HepG2 (cell line): ENCODE measurements around the gene ETV6. TPM values are rescaled to one million over a fixed set of nuclear protein-coding genes. Genes with fewer than 3 reads are reported as not detected.

Source experiments
- ATAC-seq: fragments of 200-7000 bp; cut with Tn5 transposase; 3 replicates; pipeline ENCODE4 v1.9.1; 2020; ENCODE audit warnings: mild to moderate bottlenecking, moderate library complexity
- BruUV-seq: library from RNA; stranded (reverse); fragments of 400-500 nt; replicated peaks from 2 replicates; lab custom pipeline; 2021; lab: Mats Ljungman, UMichigan
- CTCF ChIA-PET: fragments of 300-600 bp; formaldehyde crosslinking; extraction: SDS; loops from one replicate; lab custom pipeline; 2021; ENCODE audit warnings: low total read pairs, inconsistent platforms, low intra/inter-chr PET ratio; lab: Yijun Ruan, JAX
- POLR2A ChIA-PET: fragments of 350-600 bp; sonication (Branson Sonifier 250); formaldehyde crosslinking; loops from one replicate; lab custom pipeline; 2020; ENCODE audit warnings: antibody characterized with exemption, inconsistent platforms; lab: Yijun Ruan, JAX
- DNase-seq: peaks from one replicate; pipeline ENCODE4 v3.0.0-alpha.2; 2015; ENCODE audit warnings: low spot score
- FAIRE-seq: peaks from 3 replicates; lab custom pipeline; 2011; peaks lifted over from hg19 to GRCh38; lab: Jason Lieb, UNC
- H2AFZ ChIP-seq: one replicate; pipeline ENCODE4 v1.6.1; 2011; ENCODE audit warnings: low read length, inconsistent platforms
- H3K27ac ChIP-seq: fragments of 300-600 bp; 3 replicates; pipeline ENCODE4 v1.8.0; 2011; ENCODE audit warnings: mixed run types, mild to moderate bottlenecking, mixed read lengths, low read length, inconsistent platforms; ENCODE audit not compliant: insufficient read depth; ENCODE audit errors: extremely low read length
- H3K27me3 ChIP-seq, 2 experiments: fragments of 200-600 bp in 1 of 2; 2 replicates in 1 of 2; 3 replicates in 1 of 2; pipeline versions ENCODE4 v1.6.0 to v1.8.0; 2011; ENCODE audit warnings: low read length in 2 of 2, mild to moderate bottlenecking in 2 of 2, moderate library complexity in 2 of 2, inconsistent platforms in 1 of 2; ENCODE audit not compliant: insufficient read depth in 2 of 2, control insufficient read depth in 1 of 2
- H3K36me3 ChIP-seq, 2 experiments: fragments of 200-600 bp in 1 of 2; replicated peaks in 1 of 2; 2 replicates in 1 of 2; 3 replicates in 1 of 2; pipeline versions ENCODE4 v1.5.1 to v1.8.0; 2011; ENCODE audit warnings: low read length in 2 of 2, inconsistent platforms in 1 of 2; ENCODE audit not compliant: insufficient read depth in 2 of 2, control insufficient read depth in 1 of 2
- H3K4me1 ChIP-seq: 2 replicates; pipeline ENCODE4 v1.5.1; 2012; ENCODE audit warnings: low read length, inconsistent platforms; ENCODE audit not compliant: insufficient read depth
- H3K4me2 ChIP-seq: 2 replicates; pipeline ENCODE4 v1.6.0; 2011; ENCODE audit warnings: low read depth, low read length, inconsistent platforms
- H3K4me3 ChIP-seq, 3 experiments: fragments of 200-600 bp in 1 of 3; sonication (generic), shearing (Covaris generic) in 1 of 3; replicated peaks in 1 of 3; 2 replicates each; pipeline ENCODE4 v1.5.1; 2011 to 2016; ENCODE audit warnings: low read length in 3 of 3, inconsistent platforms in 2 of 3, low read depth in 2 of 3, mild to moderate bottlenecking in 2 of 3, control low read depth in 1 of 3, mixed read lengths in 1 of 3; ENCODE audit not compliant: insufficient read depth in 1 of 3
- H3K79me2 ChIP-seq: one replicate; pipeline ENCODE4 v1.6.1; 2011; ENCODE audit warnings: low read length, inconsistent platforms; ENCODE audit not compliant: insufficient read depth
- H3K9ac ChIP-seq: 2 replicates; pipeline ENCODE4 v1.6.0; 2011; ENCODE audit warnings: mild to moderate bottlenecking, low read depth, low read length, inconsistent platforms; ENCODE audit not compliant: insufficient read depth
- H3K9me3 ChIP-seq: 2 replicates; pipeline ENCODE4 v1.5.1; 2012; ENCODE audit warnings: mild to moderate bottlenecking, low read length
- H4K20me1 ChIP-seq: 2 replicates; pipeline ENCODE4 v1.6.0; 2011; ENCODE audit warnings: inconsistent platforms, mild to moderate bottlenecking, low read length, moderate library complexity; ENCODE audit not compliant: insufficient read depth
- ASH2L ChIP-seq: fragments of 300-600, 200-600 bp; sonication (generic); IDR thresholded peaks from 2 replicates; pipeline ENCODE4 v1.7.0; 2017; ENCODE audit warnings: low read depth, mild to moderate bottlenecking, moderate library complexity, mixed read lengths, low read length; ENCODE audit not compliant: insufficient read length
- MEF2D ChIP-seq: sonication (generic); formaldehyde crosslinking; IDR thresholded peaks from 2 replicates; pipeline ENCODE4 v1.5.1; 2020; ENCODE audit warnings: mild to moderate bottlenecking, missing genetic modification reagents
- MTF2 ChIP-seq: sonication (generic); formaldehyde crosslinking; IDR thresholded peaks from 2 replicates; pipeline ENCODE4 v1.5.0; 2020; ENCODE audit warnings: missing genetic modification reagents, borderline replicate concordance
- PLRG1 ChIP-seq: fragments of 450-650 bp; conservative IDR thresholded peaks from 2 replicates; pipeline ENCODE4 v1.6.1; 2016
- PPARG ChIP-seq: conservative IDR thresholded peaks from 2 replicates; pipeline ENCODE4 v1.6.1; 2016; ENCODE audit warnings: missing biosample characterization, missing genetic modification reagents
- SMARCE1 ChIP-seq: fragments of 450-650 bp; IDR thresholded peaks from 2 replicates; pipeline ENCODE4 v1.6.1; 2017; ENCODE audit warnings: borderline replicate concordance
- SP5 ChIP-seq: IDR thresholded peaks from 2 replicates; pipeline ENCODE4 v1.6.1; 2016; ENCODE audit warnings: low read depth, borderline replicate concordance
- SSRP1 ChIP-seq: IDR thresholded peaks from 2 replicates; pipeline ENCODE4 v1.6.1; 2016; ENCODE audit warnings: control low read depth
- ZBTB37 ChIP-seq: sonication (generic); formaldehyde crosslinking; IDR thresholded peaks from 2 replicates; pipeline ENCODE4 v1.4.0; 2020; ENCODE audit warnings: mild to moderate bottlenecking, missing genetic modification reagents
- ZFP36 ChIP-seq: fragments of 150-350 bp; IDR thresholded peaks from 2 replicates; pipeline ENCODE4 v1.6.1; 2018; ENCODE audit warnings: borderline replicate concordance, low read length, low read depth; ENCODE audit not compliant: partially characterized antibody
- ZFP37 ChIP-seq: sonication (generic); formaldehyde crosslinking; IDR thresholded peaks from 2 replicates; pipeline ENCODE4 v1.4.0; 2020; ENCODE audit warnings: missing genetic modification reagents, borderline replicate concordance
- WGBS: methylation state at CpG from one replicate; pipeline ENCODE4 v1.1.6; 2017; ENCODE audit warnings: low lambda C conversion rate; 5-methylcytosine and 5-hydroxymethylcytosine counted together
- in situ Hi-C: cut with HindIII; loops from 2 replicates; pipeline ENCODE4 v1.10.0; 2017; ENCODE audit warnings: low pct_unique_long_range_greater_than_20kb; ENCODE audit not compliant: extremely low pct_ligation_motif_present
- intact Hi-C: fragments of 100-400 bp; cut with micrococcal nuclease; formaldehyde crosslinking; loops from one replicate; pipeline ENCODE4 v1.10.0; 2022; ENCODE audit not compliant: unreplicated experiment
- polyA plus RNA-seq, 8 experiments: library from polyadenylated mRNA; depleted of rRNA in 3 of 8; stranded (reverse) in 7 of 8; unstranded in 1 of 8; fragments of >200 nt; fragmentation: Illumina TruSeq in 4 of 8; extraction: Trizol in 4 of 8; gene quantifications; 2 replicates each; pipeline versions ENCODE4 v1.2.1 to v1.2.3, GENCODE V29; 2011 to 2016; ENCODE audit warnings: low read depth in 4 of 8, missing spikeins in 1 of 8, mixed read lengths in 1 of 8; ENCODE audit not compliant: insufficient read depth in 1 of 8
- total RNA-seq, 5 experiments: library from RNA; depleted of rRNA; stranded (reverse); fragments of >200 nt; fragmentation: Illumina TruSeq; extraction: Trizol; gene quantifications; 2 replicates each; pipeline ENCODE4 v1.2.3, GENCODE V29; 2016; ENCODE audit warnings: low read depth in 1 of 5
- TF ChIP-seq, protein P1 (sequence below): sonication (generic); formaldehyde crosslinking; IDR thresholded peaks from 2 replicates; pipeline ENCODE4 v1.8.1; 2023; ENCODE audit warnings: mild to moderate bottlenecking, inconsistent platforms, moderate library complexity, missing genetic modification reagents, borderline replicate concordance
- TF ChIP-seq, protein P2 (sequence below): sonication (generic); formaldehyde crosslinking; IDR thresholded peaks from 2 replicates; pipeline ENCODE4 v1.4.0; 2020; ENCODE audit warnings: missing genetic modification reagents, borderline replicate concordance

ETV6 gene
- total and polyA plus RNA-seq, 2 of the 13 experiments (the other 11 are each of a cell fraction or from before 2014, with no cell fraction given): 2.2 to 3.0 TPM

DNA sequence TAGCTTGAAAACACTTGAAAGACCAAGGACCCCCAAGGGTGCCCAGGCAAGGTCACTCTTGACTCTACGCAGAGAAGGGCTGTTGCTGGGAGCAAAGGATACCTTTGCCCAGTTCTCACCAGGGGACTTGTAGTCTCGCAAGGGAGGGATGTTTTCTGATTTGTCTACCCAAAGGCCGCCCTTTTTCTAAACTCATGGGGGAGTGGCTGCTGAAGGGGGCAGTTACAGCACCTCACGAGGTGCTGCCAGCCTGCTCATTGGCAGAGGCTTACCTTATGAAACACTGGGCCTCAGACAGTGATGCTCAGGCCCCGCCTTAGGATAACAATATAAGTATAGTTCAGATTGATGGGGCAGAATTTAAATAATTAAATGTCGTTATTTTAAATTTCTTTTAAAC, 107.0 kb downstream of the ETV6 start:
- CTCF ChIA-PET: no interaction called here
- no peak for FAIRE-seq
- TF ChIP-seq ASH2L (no peak), PLRG1 (no peak), ZFP36 (no peak), ZFP37 (CRISPR knock-in tag) (no peak), MEF2D (no peak), PPARG (CRISPR knock-in tag) (no peak), SMARCE1 (no peak), SSRP1 (CRISPR knock-in tag) (no peak), MTF2 (no peak), ZBTB37 (CRISPR knock-in tag) (no peak), SP5 (CRISPR knock-in tag) (no peak)
- TF ChIP-seq, protein P1, sequence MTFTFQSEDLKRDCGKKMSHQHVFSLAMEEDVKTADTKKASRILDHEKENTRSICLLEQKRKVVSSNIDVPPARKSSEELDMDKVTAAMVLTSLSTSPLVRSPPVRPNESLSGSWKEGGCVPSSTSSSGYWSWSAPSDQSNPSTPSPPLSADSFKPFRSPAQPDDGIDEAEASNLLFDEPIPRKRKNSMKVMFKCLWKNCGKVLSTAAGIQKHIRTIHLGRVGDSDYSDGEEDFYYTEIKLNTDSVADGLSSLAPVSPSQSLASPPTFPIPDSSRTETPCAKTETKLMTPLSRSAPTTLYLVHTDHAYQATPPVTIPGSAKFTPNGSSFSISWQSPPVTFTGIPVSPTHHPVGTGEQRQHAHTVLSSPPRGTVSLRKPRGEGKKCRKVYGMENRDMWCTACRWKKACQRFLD (CRISPR knock-in tag): no peak
- TF ChIP-seq, protein P2, sequence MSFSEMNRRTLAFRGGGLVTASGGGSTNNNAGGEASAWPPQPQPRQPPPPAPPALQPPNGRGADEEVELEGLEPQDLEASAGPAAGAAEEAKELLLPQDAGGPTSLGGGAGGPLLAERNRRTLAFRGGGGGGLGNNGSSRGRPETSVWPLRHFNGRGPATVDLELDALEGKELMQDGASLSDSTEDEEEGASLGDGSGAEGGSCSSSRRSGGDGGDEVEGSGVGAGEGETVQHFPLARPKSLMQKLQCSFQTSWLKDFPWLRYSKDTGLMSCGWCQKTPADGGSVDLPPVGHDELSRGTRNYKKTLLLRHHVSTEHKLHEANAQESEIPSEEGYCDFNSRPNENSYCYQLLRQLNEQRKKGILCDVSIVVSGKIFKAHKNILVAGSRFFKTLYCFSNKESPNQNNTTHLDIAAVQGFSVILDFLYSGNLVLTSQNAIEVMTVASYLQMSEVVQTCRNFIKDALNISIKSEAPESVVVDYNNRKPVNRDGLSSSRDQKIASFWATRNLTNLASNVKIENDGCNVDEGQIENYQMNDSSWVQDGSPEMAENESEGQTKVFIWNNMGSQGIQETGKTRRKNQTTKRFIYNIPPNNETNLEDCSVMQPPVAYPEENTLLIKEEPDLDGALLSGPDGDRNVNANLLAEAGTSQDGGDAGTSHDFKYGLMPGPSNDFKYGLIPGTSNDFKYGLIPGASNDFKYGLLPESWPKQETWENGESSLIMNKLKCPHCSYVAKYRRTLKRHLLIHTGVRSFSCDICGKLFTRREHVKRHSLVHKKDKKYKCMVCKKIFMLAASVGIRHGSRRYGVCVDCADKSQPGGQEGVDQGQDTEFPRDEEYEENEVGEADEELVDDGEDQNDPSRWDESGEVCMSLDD: no peak

More for the DNA sequence above, 107.0 kb downstream of the ETV6 start:
- no peak overlapping the region for H2AFZ ChIP-seq
- no peaks in the 10 kb centered on the region for H3K79me2 ChIP-seq
- ATAC-seq (no peak), DNase-seq (no peak)
- no peak overlapping the region for H3K9ac ChIP-seq
- H4K20me1 ChIP-seq: no peaks in the 10 kb centered on the region
- WGBS: 92% methylated on average over 6 of the region's 6 CpGs
- H3K36me3 ChIP-seq: no peaks in the 10 kb centered on the region; a peak in 1 of 5 replicates
- no peaks in the 10 kb centered on the region for H3K9me3 ChIP-seq
- intact Hi-C loops: no loop called here
- POLR2A ChIA-PET: no interaction called here
- no TSS peak for BruUV-seq
- in situ Hi-C loops: no loop called here
- H3K27me3 ChIP-seq: no peaks in the 10 kb centered on the region
- no peaks in the 10 kb centered on the region for H3K4me1 ChIP-seq
- no peak overlapping the region for H3K27ac ChIP-seq
- H3K4me3 ChIP-seq: no peak overlapping the region
- no peak overlapping the region for H3K4me2 ChIP-seq
